Measurements from ENCODE around the gene APBB2. TPM values are rescaled to one million over a fixed set of nuclear protein-coding genes. Genes with fewer than 3 reads are reported as not detected.

APBB2 gene
- total RNA-seq, 4 donors from 2014 or later = 42.4 to 95.8 (median 51.3) TPM

- Histone ChIP-seq H3K36me3 (no peaks in the 10 kb centered on the region), H3K4me1 (peaks cover 3% of the 10 kb centered on the region), H3K4me3 (no peak overlapping the region), H3K27me3 (no peaks in the 10 kb centered on the region), H3K9me3 (no peaks in the 10 kb centered on the region), H3K27ac (no peak overlapping the region)
- 90% methylated on average over 4 of the region's 4 CpGs for WGBS
- DNase-seq (ENCODE audit: low spot score in 2 of 2) = no peak
- TF ChIP-seq CTCF (IDR thresholded peaks at IDR 0.05) (no peak), EP300 (IDR thresholded peaks at IDR 0.05) (no peak), POLR2AphosphoS5 (IDR thresholded peaks at IDR 0.05) (no peak), POLR2A (IDR thresholded peaks at IDR 0.05) (no peak)
Measured at GRCh38 chr4:41167191-41167590, 47.2 kb downstream of the APBB2 start.

GRCh38 chr4:41164405-41164804 lies 49.9 kb downstream of the APBB2 start:
- Histone ChIP-seq H3K27me3 (no peaks in the 10 kb centered on the region), H3K36me3 (no peaks in the 10 kb centered on the region), H3K27ac (no peak overlapping the region), H3K9me3 (no peaks in the 10 kb centered on the region), H3K4me3 (no peak overlapping the region), H3K4me1 (peaks cover 5% of the 10 kb centered on the region)
- no peak for DNase-seq (ENCODE audit: low spot score in 2 of 2)
- 95% methylated on average over 2 of the region's 2 CpGs for WGBS
- TF ChIP-seq CTCF (IDR thresholded peaks at IDR 0.05) = no peak
- no peak for TF ChIP-seq EP300 (IDR thresholded peaks at IDR 0.05)
- TF ChIP-seq POLR2A (IDR thresholded peaks at IDR 0.05) = no peak
- TF ChIP-seq POLR2AphosphoS5 (IDR thresholded peaks at IDR 0.05) = no peak

- Histone ChIP-seq H3K27me3 (no peaks in the 10 kb centered on the region), H3K27ac (no peak overlapping the region), H3K4me1 (peaks cover 19% of the 10 kb centered on the region), H3K36me3 (no peaks in the 10 kb centered on the region), H3K9me3 (no peaks in the 10 kb centered on the region), H3K4me3 (no peak overlapping the region)
- no peak for DNase-seq (ENCODE audit: low spot score in 2 of 2)
- WGBS = 98% methylated on average over 3 of the region's 3 CpGs
- no peak for TF ChIP-seq POLR2AphosphoS5 (IDR thresholded peaks at IDR 0.05)
- no peak for TF ChIP-seq POLR2A (IDR thresholded peaks at IDR 0.05)
- TF ChIP-seq EP300 (IDR thresholded peaks at IDR 0.05) = no peak
- no peak for TF ChIP-seq CTCF (IDR thresholded peaks at IDR 0.05)
Measured at GRCh38 chr4:41161355-41161754, 53.0 kb downstream of the APBB2 start.

GRCh38 chr4:41160856-41161255 lies 53.5 kb downstream of the APBB2 start:
- 75% methylated on average over 4 of the region's 4 CpGs for WGBS

More at GRCh38 chr4:41160856-41161255, 53.5 kb downstream of the APBB2 start:
- Histone ChIP-seq H3K9me3 (no peaks in the 10 kb centered on the region), H3K36me3 (no peaks in the 10 kb centered on the region), H3K4me3 (no peak overlapping the region), H3K4me1 (peaks cover 19% of the 10 kb centered on the region), H3K27me3 (no peaks in the 10 kb centered on the region), H3K27ac (no peak overlapping the region)
- DNase-seq (ENCODE audit: low spot score in 2 of 2) = no peak
- TF ChIP-seq POLR2AphosphoS5 (IDR thresholded peaks at IDR 0.05) = no peak
- TF ChIP-seq CTCF (IDR thresholded peaks at IDR 0.05) = no peak
- no peak for TF ChIP-seq EP300 (IDR thresholded peaks at IDR 0.05)
- no peak for TF ChIP-seq POLR2A (IDR thresholded peaks at IDR 0.05)
